ENCODE results near the gene C10orf67.
"Not testable (repeated sequence)": the region's sequence is repeated elsewhere in the genome, so short reads cannot be mapped to it uniquely, and the experiment has no call there.

Gene C10orf67

GRCh38 chr10:23362069-23362830 is 17.7 kb upstream of the C10orf67 start:
- DNase-seq (ENCODE audit: low spot score): no peak

- no peak for DNase-seq (ENCODE audit: low spot score)
Observed at GRCh38 chr10:23361665-23362064, 17.1 kb upstream of the C10orf67 start.

GRCh38 chr10:23359692-23360380 is 15.2 kb upstream of the C10orf67 start:
- no peak for DNase-seq (ENCODE audit: low spot score)

GRCh38 chr10:23358357-23358756 is 13.8 kb upstream of the C10orf67 start:
- no peak for DNase-seq (ENCODE audit: low spot score)

- no peak for DNase-seq (ENCODE audit: low spot score)
Observed at GRCh38 chr10:23354630-23355279, 10.2 kb upstream of the C10orf67 start.

GRCh38 chr10:23351926-23352519 is 7.4 kb upstream of the C10orf67 start:
- DNase-seq (ENCODE audit: low spot score): no peak

- not testable (repeated sequence) for DNase-seq (ENCODE audit: low spot score)
Observed at GRCh38 chr10:23350706-23351105, 6.1 kb upstream of the C10orf67 start.

- DNase-seq (ENCODE audit: low spot score): no peak
Observed at GRCh38 chr10:23345861-23346260, 1.3 kb upstream of the C10orf67 start.

- DNase-seq (ENCODE audit: low spot score): no peak
Observed at GRCh38 chr10:23343591-23344240, 881 bp downstream of the C10orf67 start.

GRCh38 chr10:23342213-23342884 is 2.2 kb downstream of the C10orf67 start:
- DNase-seq (ENCODE audit: low spot score): no peak

- DNase-seq (ENCODE audit: low spot score): peak; percentile 6
Observed at GRCh38 chr10:23341004-23341403, 3.6 kb downstream of the C10orf67 start.

- DNase-seq (ENCODE audit: low spot score): no peak
Observed at GRCh38 chr10:23340354-23340753, 4.2 kb downstream of the C10orf67 start.

GRCh38 chr10:23338886-23339285 is 5.7 kb downstream of the C10orf67 start:
- DNase-seq (ENCODE audit: low spot score): no peak

GRCh38 chr10:23338155-23338828 is 6.3 kb downstream of the C10orf67 start:
- DNase-seq (ENCODE audit: low spot score): no peak

GRCh38 chr10:23337616-23338015 is 7.0 kb downstream of the C10orf67 start:
- no peak for DNase-seq (ENCODE audit: low spot score)

GRCh38 chr10:23331567-23332301 is 12.9 kb downstream of the C10orf67 start:
- DNase-seq (ENCODE audit: low spot score): peak; percentile 18

GRCh38 chr10:23330948-23331347 is 13.6 kb downstream of the C10orf67 start:
- no peak for DNase-seq (ENCODE audit: low spot score)

- no peak for DNase-seq (ENCODE audit: low spot score)
Observed at GRCh38 chr10:23326544-23327307, 17.9 kb downstream of the C10orf67 start.

GRCh38 chr10:23325132-23325531 is 19.5 kb downstream of the C10orf67 start:
- DNase-seq (ENCODE audit: low spot score): no peak

Measured in NAMALWA (cell line).